HCEC 1CT (cell line): ENCODE data around the gene CCDC116.
"Not testable (repeated sequence)": the region's sequence is repeated elsewhere in the genome, so short reads cannot be mapped to it uniquely, and the experiment has no call there.

Experiments used
- DNase-seq: peaks from one replicate; pipeline ENCODE4 v3.0.0-alpha.2; 2017

CCDC116 gene, protein sequence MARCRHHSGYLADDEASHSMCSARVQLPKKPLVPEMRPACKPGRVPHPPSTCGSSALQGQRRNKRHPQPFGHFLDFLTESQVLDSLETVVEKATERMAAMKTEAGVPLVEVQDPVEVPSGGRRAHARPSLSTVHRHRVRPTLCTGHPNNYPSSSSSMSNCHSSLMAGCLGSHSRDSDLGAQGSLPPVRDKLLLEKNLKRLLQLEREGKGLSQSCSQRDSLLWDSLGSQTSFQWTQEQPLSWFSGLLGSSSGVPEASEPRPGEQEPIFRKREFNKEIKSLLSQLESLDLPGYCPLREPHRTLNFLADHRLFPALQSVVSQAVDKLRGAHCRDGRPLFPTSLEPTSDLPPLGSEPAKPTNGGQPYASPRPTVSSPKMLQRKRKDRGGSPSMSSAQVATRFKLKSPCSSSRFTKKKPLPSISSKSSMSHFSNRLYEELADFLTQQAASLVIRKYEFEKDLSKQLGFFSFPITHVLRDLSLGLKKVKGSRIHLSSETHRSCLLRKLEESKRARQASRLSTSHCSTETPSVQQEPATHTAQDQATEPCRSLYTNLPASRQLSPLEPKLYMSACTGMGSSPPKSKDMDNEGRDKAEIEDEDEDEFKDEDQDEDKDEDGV

DNA sequence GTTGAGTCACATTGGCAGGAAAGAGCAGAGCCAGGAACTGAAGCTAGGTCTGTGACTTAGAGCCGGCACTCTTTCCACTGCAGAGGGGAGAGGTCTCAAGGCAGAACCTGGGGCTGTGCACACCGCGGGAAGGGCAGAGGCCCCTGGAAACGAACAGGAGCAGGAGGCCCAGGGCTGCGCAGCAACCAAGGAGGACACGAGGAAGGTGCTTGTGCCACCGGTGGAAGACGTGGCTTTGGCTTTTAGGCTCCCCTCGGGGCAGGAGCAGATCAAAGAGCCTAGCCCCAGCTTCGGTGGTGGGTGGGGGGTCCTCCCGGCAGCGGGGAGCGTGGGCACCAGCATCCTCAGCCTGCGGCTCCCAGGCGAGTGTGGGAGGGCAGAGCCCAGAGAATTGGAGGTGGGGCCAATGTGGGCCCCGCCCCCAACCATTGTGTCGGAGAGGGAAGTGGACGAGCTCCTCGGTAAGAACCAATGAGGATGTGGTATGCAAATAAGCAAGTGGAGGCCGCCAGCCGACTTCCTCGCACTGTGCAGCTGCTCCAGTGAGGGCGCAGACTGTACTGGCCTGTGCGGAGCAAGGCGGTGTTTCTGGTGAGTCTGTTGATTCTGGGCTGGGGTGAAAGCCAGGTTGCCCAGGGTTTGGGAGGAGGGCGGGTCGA is at the start of gene CCDC116:
CCDC116 (plus strand) TSS at position 524 of the 659 bp plus-strand sequence. CDS start 422 bp downstream, outside the sequence.
- no peak for DNase-seq

DNA sequence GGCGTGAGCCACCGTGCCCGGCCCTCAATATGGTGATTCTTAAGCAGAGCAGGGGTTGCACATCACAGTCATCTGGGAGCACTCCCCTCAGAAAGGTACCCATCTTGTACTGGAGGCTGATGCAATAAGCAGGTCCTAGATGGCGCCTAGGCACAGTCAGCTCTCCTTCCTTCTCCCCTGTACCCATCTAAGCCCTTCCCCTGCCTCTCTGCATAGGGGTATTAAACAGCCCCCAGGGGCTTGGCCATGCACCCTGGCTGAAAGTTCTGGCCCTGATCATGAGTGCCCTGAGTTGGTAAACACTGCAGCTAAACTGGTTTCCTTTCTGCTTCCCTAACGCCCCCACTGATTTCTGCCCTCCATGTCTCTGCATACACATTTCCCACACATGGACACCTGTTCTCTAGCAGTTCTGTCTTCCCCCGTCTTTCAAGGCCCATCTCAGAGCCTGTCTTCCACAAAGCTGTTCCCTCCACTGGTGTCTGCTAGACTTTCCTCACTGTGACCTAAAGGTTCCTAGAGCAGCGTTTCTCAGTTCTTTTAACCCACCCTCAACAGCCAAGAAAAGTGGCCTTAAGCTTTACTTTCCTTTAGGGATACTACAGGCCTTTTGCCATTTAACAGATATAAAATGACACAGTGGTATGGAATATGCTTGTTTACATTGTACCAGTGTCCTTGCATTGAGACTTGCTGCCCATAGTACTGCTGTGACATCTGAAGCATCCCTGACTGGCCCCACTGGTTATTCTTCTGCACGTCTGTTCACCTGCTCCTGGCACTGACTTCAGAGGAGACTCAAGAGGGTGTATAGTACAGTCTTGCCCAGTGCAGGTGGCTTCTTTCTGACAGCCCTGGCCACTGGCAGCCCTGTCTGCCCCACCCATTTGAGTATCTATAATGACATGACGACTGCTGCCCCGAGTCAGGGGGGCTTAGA is 49.5 kb upstream of the CCDC116 start:
- no peak for DNase-seq

DNA sequence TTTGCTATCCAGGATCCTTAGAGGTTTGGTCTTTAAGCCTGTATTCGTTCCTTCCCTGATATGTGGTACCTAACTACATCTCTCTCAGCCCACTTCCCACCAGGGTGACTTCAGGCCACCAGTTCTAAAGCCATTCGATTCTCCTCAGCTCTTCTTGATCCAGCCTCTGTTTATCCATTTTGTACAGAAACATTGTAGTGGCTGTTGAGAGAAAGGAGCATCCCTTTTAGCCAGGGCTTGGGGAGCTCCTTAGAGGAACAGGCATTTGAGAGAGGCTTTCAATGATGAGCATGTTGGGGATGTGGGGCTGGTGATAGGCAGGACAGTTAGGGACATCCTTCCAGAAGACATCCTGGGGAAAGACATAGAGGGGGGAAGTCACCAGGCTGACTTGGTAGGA is 47.2 kb upstream of the CCDC116 start:
- no peak for DNase-seq

DNA sequence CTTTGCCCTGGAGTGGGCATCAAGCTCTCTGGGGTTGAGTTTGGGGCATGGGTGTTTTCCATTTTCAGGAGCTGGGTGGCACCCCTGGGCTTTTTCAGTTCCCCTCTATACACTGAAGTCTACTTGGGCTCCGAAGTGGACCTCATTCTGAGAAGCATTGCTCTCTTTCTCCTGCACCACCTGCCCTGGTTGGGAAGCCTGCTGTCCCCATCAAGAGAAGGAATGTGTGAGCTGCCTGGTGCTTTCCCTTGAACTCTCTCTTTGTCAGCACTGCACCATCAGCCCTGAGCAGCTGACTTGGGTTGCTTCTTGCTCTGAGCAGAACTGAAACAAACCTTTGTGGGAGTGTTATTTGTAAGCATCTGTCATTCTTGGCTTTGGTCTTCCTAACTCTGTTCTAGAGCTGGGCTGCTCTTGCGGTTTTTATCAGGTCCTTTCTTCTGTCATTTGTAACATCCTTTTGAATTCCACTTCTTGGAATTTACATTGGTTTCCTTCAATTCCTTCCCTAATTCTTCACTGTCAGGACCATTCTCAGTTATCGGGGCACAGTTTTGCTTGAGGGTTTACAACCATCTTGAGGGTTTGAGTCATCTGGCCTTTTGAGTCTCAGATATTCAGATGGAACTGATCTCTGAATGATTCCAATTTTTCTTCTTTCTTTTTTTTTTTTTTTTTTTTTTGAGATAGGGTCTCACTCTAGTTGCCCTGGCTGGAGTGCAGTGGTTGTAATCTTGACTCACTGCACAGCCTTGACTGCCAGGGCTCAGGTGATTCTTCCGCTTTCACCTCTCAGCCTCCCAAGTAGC is 44.6 kb upstream of the CCDC116 start:
- no peak for DNase-seq

DNA sequence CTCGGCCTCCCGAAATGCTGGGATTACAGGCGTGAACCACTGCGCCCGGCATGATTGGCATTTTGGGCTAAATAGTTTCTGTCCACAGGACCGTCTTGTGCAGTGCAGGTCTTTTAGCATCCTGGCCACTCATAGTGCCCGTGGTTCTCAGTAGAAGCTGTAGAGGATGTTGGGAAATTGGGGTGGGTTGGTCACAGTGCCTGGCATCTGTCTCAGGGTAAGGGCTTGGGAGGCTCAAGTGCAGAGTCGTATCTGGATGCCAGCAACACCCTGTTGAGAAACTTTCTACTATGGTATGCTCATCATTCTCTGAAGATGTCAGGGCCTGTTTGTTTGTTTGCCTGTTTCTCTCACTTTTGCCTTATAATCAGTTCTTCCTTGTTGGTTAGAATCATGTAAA is 43.2 kb upstream of the CCDC116 start:
- DNase-seq: no peak

DNA sequence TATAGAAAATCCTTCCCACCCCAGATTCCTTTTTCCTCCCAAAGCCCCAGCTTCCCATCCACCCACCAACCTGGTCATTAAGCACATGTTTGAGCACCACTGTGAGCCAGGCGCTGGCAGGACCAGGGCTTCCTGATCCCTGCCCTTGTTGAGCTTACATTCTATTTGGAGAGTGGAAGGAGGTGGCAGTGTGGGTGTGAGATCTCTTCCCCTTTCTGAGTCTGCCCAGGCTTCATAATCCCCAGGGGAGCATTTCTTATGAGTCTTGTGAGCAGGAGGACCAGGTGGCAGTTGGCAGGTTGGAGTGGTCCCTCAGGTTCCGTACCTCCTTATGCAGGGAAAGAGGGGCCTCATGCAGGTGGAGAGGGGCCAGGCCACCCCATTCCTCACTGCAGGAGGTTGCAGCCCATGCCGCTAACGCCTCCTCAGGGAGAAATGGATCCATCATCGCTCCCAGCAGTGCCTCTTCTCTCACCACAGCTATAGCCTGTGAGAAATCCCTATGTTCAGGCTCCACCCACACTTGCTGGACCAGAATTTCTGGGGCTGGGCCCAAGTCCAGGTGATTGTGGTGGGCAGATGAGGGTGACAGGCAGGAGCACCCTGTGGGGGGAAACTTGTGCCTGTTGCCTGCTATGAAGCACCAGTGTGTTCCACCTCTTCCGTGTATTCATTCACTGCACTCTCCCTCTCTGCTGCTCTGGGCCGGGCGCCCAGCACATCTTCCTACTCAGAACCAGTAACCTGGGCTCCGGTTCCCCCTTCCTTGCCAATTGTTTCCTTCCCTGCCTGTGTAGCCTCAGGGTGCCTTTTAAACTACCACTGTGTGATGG is 41.5 kb upstream of the CCDC116 start:
- no peak for DNase-seq

DNA sequence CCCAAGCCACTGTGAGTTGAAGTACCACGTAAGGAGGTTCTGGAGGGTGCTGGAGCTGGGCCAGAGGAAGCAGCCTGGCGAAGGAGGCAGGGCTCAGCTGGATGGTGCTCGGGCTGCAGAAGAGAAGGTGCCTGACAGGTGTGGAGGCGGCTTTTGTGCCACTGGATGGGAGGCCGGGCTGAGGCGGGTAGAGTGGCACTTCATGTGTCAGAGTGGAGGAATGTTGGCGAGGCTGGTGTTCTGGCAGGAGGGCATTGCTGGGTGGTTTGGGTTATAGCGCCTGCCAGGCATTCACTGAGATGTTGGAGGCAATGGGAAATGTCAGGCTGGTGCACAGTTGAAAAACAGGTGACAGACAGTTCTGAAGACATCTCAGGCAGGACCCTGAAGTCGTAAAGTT is 40.9 kb upstream of the CCDC116 start:
- no peak for DNase-seq

DNA sequence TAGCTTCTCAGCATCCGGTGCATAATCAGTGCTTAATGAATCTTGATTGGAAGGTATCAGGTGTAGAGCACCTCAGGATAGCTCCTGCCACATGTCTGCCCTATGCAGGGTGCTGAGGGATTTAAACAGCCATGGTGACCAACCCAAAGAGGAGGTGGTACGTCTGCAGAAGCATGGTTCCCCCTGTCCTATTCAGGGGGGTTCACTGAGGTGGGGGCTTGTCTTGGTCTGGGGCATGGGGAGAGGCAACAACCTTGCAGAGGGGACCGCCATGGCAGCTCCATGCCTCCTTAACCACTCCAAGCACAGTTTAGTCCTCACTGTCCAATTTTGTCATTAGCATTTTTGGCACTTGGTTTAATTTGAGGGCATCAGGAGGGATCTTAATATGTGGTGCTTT is 40.1 kb upstream of the CCDC116 start:
- DNase-seq: no peak

DNA sequence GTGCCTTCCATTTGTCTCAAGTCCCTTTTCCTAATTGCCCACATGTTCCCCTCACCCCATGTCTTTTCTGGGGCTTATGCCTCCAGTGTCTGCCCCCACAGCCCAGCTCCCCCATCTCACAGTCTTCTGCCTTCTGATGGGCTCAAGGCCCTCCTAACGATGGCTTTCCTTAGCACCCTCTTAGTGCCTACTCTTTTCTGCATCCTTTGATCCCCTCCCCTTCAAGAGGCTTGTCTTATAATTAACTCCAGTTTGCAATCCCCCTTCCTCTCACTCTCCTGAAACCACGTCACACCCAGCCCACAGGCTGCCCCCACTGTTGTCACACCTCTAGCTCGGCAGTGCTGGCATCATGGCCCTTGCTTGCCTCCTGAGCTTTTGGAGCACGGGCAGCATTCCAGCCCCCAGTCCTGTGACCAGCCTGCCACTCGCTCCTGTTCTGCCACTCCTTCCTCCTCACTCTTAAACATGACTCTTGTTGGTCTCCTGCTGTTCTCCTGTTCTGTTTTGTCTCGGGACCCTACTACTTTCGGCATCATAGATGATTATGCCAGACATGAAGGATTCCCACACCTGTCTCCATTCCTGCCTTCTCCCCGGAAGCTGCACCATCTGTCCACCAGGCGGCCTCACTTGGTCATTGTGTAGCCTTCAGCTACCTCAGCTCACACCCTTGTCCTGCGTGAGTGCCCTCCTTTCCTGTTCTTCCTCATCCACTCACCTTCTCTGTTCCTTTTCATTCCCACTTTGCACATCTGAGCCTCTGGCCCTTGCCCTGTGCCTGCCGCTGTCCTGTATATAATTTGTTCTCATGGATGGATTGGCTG is 38.9 kb upstream of the CCDC116 start:
- DNase-seq: no peak

DNA sequence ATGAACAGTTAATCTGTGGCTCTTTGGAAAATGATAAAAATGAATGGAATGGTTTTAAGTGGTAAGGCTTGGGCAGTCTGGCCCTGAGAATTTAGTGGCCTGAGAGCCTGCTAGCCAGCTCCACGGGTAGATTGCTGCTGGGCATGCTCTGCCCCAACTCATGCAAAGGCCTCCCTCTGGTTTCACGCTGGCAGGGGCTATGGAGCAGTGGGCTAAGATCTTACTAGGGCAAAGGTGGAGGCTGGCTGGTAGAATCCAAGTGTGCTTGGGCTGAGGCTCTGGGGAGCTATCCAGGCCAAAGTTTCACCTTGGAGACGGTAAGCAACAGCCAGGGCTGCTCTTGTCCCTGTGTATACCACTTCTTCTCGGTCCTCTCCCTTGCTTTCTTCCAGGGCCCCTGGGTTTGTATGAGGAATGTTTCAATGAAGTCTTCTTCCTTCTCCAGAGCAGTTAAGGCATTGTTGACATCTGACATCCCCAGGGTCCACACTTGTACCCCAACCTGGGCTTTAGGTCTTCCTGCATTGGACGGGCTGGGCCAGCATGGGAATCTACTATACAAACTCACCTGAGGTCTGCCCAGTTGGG is 37.6 kb upstream of the CCDC116 start:
- DNase-seq: no peak

DNA sequence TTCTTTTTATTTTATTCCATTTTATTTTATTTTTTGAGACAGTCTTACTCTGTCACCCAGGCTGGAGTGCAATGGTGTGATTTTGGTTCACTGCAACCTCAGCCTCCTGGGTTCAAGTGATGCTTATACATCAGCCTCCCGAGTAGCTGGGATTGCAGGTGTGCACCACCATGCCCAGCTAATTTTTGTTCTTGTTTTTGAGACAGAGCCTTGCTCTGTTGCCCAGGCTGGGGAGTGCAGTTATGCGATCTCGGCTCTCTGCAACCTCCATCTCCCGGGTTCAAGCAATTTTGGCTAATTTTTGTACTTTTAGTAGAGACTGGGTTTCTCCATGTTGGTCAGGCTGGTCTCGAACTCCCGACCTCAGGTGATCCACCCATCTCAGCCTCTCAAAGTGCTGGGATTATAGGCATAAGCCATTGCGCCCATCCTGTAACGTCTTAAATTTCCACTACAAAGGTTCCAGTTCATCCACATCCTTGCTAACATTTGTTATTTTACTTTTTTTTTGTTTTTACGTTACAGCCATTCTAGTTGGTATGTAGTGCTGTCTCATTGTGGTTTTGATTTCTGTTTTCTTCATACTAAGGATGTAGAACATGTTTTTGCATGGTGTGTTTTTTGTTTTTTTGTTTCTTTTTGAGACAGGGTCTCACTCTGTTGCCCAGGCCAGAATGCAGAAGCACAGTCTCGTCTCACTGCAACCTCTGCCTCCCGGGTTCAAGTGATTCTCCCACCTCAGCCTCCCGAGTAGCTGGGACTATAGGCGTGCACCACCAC is 36.0 kb upstream of the CCDC116 start:
- DNase-seq: not testable (repeated sequence)

DNA sequence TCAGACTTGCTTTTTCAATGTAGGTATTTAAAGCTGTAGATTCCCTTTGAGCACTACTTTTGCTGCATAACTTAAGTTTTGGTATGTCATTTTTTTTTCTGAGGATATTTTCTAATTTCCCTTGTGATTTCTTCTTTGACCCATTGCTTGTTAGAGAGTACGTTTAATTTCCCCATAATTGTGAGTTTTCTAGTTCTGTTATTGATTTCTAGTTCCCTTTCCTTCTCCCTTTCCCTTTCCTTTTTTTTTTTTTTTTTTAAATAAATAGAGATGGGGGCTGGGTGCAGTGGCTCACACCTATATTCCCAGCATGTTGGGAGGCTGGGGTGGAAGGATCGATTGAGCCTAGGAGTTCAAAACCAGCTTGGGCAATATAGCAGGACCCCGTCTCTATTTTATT is 34.3 kb upstream of the CCDC116 start:
- DNase-seq: no peak

DNA sequence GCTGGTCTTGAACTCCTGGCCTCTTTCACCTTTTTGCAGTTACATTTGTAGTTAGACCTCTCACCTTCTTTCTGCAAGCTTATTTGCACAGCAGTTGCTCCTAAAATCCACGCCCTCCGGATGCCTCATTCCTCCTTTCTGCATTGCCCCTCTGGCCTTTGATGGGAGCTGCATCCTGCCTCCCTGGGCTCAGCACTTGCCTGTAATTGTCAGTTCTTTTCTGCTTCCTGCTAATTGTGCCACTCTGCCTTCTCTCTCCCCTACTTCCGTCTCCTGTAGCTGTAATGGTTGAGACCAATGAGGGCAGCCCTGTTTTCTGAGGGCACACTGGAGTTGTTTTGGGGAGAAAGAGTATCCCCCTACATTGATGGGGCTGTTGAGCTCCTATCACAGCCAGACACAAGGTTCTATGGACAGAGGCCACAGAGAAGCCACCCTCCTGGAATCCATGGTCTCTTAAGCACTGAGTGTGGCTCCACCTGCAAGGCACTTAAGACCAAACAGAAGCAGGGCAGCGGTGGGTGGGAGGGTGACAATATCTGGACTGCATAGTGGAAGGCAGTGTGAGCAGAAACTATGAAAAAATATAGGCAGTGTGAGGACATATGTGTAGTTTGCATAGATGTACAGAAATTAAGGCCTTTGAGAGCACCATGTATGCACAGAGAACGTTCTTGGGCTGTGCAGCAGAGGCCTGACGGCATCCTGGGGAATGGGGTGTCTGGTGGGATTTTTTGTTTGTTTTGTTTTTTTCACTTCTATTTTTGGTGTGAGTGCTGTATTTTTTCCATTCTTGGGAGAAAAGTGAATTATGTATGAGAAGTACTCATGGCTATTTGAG is 33.3 kb upstream of the CCDC116 start:
- DNase-seq: no peak

DNA sequence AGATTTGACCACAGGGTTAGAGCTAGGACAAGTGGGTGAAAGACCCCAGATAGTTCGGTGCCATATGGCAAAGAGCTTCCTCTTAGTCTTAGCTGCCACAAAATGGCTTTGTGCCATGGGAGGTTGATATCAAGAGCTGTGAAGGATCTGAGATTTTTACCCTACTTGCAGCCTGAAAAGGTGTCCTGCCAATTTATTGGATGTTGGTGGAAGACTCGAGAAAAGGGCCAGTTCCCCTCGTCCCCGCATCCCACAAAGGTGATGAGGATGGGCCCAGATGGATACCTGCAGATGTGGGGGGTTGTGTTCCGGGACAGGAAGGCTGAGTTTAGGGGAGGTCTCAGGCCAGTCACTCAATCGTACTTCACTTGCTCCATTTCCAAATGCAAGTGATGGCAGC is 30.0 kb upstream of the CCDC116 start:
- DNase-seq: no peak

DNA sequence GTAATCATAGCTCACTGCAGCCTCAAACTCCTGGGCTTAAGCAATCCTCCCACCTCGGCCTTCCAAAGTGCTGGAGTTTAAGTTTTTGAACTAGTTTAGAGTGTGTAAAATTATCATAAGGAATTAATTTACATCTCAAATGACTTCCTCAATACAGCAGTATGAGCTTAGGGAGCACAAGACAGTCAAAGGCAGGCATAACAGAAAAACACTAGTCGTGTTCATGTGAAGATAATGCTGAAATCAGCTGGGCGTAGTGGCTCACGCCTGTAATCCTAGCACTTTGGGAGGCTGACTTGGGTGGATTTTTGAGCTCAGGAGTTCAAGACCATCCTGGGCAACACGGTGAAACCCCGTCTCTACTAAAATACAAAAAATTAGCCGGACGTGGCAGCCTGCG is 28.6 kb upstream of the CCDC116 start:
- DNase-seq: no peak

DNA sequence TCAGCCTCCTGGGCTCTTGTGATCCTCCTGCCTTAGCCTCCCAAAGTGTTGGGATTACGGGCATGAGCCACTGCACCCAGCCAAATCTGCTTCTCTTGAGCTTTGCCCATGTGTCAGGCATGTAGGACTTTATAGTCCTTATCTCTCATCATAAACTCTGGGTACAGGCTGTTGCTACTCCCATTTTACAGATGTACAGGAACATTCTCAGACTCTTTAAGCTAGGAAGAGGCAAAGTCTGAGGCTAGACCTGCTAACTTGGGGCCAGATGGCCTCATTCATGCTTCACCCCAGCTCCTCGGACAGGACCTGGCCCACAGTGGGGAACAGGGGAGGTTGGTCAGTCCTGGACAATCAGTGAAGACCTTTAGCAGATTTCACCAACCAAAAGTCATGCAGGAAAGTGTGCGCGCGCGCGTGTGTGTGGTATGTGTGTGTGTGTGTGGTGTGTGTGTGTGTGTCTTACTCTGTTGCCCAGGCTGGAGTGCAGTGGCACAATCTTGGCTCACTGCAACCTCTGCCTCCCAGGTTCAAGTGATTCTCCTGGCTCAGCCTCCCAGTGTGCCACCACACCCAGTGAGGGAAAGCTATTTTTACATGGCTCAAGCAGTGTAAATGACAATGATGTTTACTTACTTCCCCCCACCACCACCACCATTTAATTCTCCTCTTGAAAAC is 26.5 kb upstream of the CCDC116 start:
- DNase-seq: no peak

DNA sequence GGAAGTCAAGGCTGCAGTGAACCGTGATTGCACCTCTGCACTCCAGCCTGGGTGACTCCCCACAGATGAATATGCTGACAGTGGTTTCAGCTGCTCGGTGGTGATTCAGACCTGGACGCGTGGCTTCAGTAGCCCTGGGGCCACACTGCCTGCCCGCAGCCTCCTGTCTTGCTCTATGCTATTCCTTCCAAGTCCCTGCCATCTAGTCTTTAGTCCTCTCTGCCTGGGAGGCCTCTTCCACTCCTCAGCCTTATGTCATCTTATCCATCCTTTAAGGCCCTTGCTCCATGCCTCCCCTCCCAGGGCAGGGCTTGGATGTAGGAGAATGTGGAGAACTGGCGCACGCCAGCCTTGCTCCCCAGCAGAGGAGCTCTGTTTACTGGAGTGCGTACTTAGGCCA is 25.8 kb upstream of the CCDC116 start:
- no peak for DNase-seq
